Measurements from ENCODE around the gene DIPK2A. TPM values are rescaled to one million over a fixed set of nuclear protein-coding genes. Genes with fewer than 3 reads are reported as not detected.
A peak's percentile ranks its signal among the peaks of the same experiment; 100 is the strongest.

Gene DIPK2A
- total RNA-seq, 1 donor from 2014 or later: 24.4 TPM

DNA sequence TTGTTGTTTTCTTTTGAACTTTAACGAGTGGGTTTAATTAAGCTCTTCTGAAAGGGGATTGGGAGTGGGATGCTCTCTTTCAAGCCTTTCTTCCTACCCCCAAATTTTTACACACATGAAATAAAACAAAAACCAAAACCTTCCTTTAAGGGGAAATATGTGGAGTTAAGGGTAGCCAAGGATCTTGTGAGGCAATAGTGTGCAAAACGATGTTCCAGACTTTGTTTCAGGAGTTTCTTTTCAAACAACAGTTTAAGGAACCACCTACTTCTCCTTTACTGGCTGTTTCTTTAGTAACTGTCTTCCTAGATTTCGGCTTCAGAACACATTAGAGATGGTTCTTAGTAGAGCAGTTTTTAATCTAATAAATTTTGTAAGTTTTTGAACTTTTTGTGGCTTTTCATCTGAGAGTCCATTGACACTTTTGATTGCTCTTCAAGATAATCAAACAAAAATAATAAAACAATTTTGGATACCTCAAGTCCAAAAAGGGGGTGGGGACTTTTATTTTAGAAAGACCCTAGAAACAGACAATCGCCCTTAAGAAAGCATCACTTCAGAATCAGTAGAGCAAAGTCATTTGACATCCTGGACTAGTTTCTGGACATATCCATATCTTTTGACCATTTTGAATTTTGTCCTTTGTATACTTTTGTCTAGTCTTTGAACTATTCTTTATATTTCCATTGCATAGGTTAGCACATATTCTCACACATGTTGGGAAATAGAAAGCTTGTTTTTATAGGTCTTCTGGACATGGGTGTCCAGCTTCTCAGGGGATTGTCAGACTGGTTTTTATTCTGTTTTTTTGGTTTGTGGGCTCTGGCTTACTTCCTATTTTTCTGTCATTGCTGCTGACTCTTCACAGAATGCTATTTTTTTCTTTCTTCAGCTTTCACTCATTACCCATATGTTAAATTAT is 6.0 kb downstream of the DIPK2A start:
- DNase-seq (no peak), ATAC-seq (peak; percentile 26)
- TF ChIP-seq, protein P1, sequence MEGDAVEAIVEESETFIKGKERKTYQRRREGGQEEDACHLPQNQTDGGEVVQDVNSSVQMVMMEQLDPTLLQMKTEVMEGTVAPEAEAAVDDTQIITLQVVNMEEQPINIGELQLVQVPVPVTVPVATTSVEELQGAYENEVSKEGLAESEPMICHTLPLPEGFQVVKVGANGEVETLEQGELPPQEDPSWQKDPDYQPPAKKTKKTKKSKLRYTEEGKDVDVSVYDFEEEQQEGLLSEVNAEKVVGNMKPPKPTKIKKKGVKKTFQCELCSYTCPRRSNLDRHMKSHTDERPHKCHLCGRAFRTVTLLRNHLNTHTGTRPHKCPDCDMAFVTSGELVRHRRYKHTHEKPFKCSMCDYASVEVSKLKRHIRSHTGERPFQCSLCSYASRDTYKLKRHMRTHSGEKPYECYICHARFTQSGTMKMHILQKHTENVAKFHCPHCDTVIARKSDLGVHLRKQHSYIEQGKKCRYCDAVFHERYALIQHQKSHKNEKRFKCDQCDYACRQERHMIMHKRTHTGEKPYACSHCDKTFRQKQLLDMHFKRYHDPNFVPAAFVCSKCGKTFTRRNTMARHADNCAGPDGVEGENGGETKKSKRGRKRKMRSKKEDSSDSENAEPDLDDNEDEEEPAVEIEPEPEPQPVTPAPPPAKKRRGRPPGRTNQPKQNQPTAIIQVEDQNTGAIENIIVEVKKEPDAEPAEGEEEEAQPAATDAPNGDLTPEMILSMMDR (IDR thresholded peaks at IDR 0.05): no peak
- peaks cover 41% of the 10 kb centered on the region for H3K4me1 ChIP-seq
- H3K36me3 ChIP-seq: no peaks in the 10 kb centered on the region
- peak overlapping the region; percentile 38 for H3K27ac ChIP-seq
- H3K9me3 ChIP-seq: no peaks in the 10 kb centered on the region
- no peaks in the 10 kb centered on the region for H3K27me3 ChIP-seq
- intact Hi-C loops (cut with DNase I): no loop called here
- peak overlapping the region; percentile 3 for H3K4me3 ChIP-seq

DNA sequence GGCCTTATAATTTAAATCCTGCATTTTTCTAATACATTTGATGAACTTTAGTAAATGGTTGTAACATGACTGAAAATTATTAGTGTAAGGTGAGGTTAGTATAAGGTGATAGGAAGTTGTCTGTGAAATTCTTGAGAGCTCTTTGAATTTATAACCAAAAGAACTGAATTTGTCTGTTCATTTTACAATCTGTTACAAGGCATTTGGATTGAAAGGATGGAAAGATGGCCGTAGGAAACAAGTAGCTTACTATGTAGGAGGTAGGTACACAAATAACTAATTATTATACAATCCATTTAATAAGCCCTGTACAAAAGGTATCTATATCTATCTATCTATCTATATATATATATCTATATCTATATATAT is 6.6 kb downstream of the DIPK2A start:
- H3K27me3 ChIP-seq: no peaks in the 10 kb centered on the region
- H3K36me3 ChIP-seq: no peaks in the 10 kb centered on the region
- no peaks in the 10 kb centered on the region for H3K9me3 ChIP-seq
- DNase-seq (no peak), ATAC-seq (no peak)
- no peak overlapping the region for H3K4me3 ChIP-seq
- intact Hi-C loops (cut with DNase I): no loop called here
- H3K27ac ChIP-seq: peak overlapping the region; percentile 38
- TF ChIP-seq, protein P1 (IDR thresholded peaks at IDR 0.05): no peak
- peaks cover 41% of the 10 kb centered on the region for H3K4me1 ChIP-seq

DNA sequence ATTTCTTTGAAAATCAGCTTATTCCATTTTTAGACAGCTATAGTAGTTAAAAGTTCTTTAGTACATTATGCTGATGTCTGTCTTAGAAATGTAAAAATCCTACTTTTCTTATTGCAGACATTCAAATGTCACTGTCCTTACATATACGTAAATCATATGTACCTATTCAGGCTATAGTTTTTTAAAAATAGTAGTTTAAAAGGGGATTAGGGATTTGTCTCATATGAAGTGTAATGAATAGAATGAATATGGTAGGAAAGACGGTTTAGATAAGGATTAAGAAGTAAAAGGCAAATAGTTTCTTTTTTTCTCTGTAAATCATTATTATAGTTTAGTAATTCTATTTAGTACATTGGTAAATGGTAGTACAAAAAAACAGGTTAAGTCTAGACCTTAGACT is 7.4 kb downstream of the DIPK2A start:
- ATAC-seq: no peak

DNA sequence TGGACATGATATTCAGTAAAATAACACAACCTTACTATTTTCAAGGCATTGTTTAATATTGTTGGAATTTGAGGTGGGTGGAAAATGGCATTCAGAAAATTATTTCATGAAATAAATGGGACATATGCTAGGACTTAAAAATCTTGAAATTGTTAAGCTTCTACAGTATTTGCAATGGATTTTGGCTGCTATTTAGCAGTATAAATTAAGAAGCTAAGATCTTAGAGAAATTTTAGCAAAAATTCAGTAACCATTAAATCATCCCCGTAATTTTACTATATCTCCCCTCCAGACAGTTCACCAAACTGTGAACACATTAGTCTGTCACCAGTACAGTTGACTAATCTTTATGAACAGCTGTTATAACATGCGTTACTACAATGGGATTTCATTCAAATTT is 8.2 kb downstream of the DIPK2A start:
- intact Hi-C loops (cut with DNase I): no loop called here

More for the DNA sequence above, 7.4 kb downstream of the DIPK2A start:
- Histone ChIP-seq H3K4me3 (no peak overlapping the region), H3K27me3 (no peaks in the 10 kb centered on the region), H3K36me3 (no peaks in the 10 kb centered on the region), H3K9me3 (no peaks in the 10 kb centered on the region), H3K27ac (no peak overlapping the region), H3K4me1 (peaks cover 39% of the 10 kb centered on the region)
- intact Hi-C loops (cut with DNase I): no loop called here
- TF ChIP-seq, protein P1 (IDR thresholded peaks at IDR 0.05): no peak
- no peak for DNase-seq

DNA sequence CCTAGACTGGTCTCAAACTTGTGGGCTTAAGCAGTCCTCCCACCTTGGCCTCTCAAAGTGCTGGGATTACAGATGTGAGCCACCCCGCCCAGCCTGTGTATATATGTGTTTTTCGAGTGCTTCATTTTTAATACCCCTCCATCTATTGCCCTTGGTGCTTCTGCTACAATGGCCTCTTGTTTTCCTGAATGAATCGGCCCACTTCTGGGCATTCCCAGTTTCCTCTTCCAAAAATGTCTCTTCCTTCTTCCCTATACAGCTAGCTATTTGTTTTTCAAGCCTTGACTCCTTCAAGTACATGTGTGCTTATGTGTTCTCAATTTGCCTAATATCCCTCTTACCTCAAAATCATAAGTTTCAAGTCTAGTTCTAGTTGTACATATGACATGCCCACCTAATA is 16.7 kb downstream of the DIPK2A start:
- Histone ChIP-seq H3K9me3 (no peaks in the 10 kb centered on the region), H3K4me1 (no peaks in the 10 kb centered on the region), H3K27ac (no peak overlapping the region), H3K27me3 (no peaks in the 10 kb centered on the region), H3K4me3 (no peak overlapping the region), H3K36me3 (peaks cover 5% of the 10 kb centered on the region)
- intact Hi-C loops (cut with DNase I): no loop called here
- DNase-seq (no peak), ATAC-seq (no peak)
- TF ChIP-seq, protein P1 (IDR thresholded peaks at IDR 0.05): no peak

More for the DNA sequence above, 8.2 kb downstream of the DIPK2A start:
- Histone ChIP-seq H3K4me1 (peaks cover 31% of the 10 kb centered on the region), H3K27me3 (no peaks in the 10 kb centered on the region), H3K9me3 (no peaks in the 10 kb centered on the region), H3K4me3 (no peak overlapping the region), H3K36me3 (no peaks in the 10 kb centered on the region), H3K27ac (no peak overlapping the region)
- TF ChIP-seq, protein P1 (IDR thresholded peaks at IDR 0.05): no peak
- ATAC-seq (no peak), DNase-seq (no peak)
